HFF-Myc (cell line): ENCODE results near the gene PDGFRB.

ENCODE experiments used
- DNase-seq: peaks from one replicate; pipeline ENCODE4 v3.0.0-alpha.2; 2011; ENCODE audit warnings: low read depth; ENCODE audit errors: extremely low read depth
- H3K4me3 ChIP-seq: replicated peaks from 2 replicates; pipeline ENCODE4 v1.5.1; 2011; ENCODE audit warnings: low read depth, mild to moderate bottlenecking, control low read depth, low read length
- CTCF ChIP-seq: IDR thresholded peaks from 2 replicates; pipeline ENCODE4 v1.5.1; 2012; ENCODE audit warnings: mild to moderate bottlenecking, low read depth, low read length, control low read depth; ENCODE audit errors: missing control alignments

PDGFRB gene

GRCh38 chr5:150122536-150123481, 32.8 kb downstream of the PDGFRB start:
- no peak overlapping the region for H3K4me3 ChIP-seq

GRCh38 chr5:150122158-150122510, 33.5 kb downstream of the PDGFRB start:
- TF ChIP-seq CTCF: peak; percentile 20
- DNase-seq: no peak
- H3K4me3 ChIP-seq: no peak overlapping the region

More at GRCh38 chr5:150122536-150123481, 32.8 kb downstream of the PDGFRB start:
- no peak for TF ChIP-seq CTCF
- no peak for DNase-seq

GRCh38 chr5:150121448-150122157, 34.0 kb downstream of the PDGFRB start:
- H3K4me3 ChIP-seq: no peak overlapping the region
- no peak for TF ChIP-seq CTCF
- no peak for DNase-seq

GRCh38 chr5:150120617-150121447, 34.8 kb downstream of the PDGFRB start:
- no peak for DNase-seq
- H3K4me3 ChIP-seq: no peak overlapping the region
- no peak for TF ChIP-seq CTCF

- DNase-seq: no peak
Measured at GRCh38 chr5:150120062-150120441, 35.6 kb downstream of the PDGFRB start.

More at GRCh38 chr5:150120062-150120441, 35.6 kb downstream of the PDGFRB start:
- no peak for TF ChIP-seq CTCF
- H3K4me3 ChIP-seq: no peak overlapping the region
